Endodermal cell (in vitro differentiated cells): ENCODE data around the gene TBCD. TPM values are rescaled to one million over a fixed set of nuclear protein-coding genes. Genes with fewer than 3 reads are reported as not detected.

Experiments used
- DNase-seq: peaks from one replicate; pipeline ENCODE4 v3.0.0-alpha.2; 2017
- H3K27ac ChIP-seq: 2 replicates; pipeline ENCODE4 v1.5.1; 2013; ENCODE audit warnings: mild to moderate bottlenecking, low read depth, low read length, moderate library complexity
- H3K27me3 ChIP-seq: 2 replicates; pipeline ENCODE4 v1.6.1; 2013; ENCODE audit warnings: mild to moderate bottlenecking, low read length, moderate library complexity; ENCODE audit not compliant: insufficient read depth, control insufficient read depth, poor library complexity, severe bottlenecking
- H3K36me3 ChIP-seq: 2 replicates; pipeline ENCODE4 v1.7.0; 2013; ENCODE audit warnings: mild to moderate bottlenecking, low read length, moderate library complexity; ENCODE audit not compliant: control insufficient read depth, insufficient read depth
- H3K4me1 ChIP-seq: one replicate; pipeline ENCODE4 v1.7.0; 2013; ENCODE audit warnings: low read length; ENCODE audit not compliant: control insufficient read depth, insufficient read depth
- H3K4me3 ChIP-seq: 2 replicates; pipeline ENCODE4 v1.5.1; 2013; ENCODE audit warnings: mild to moderate bottlenecking, low read length, moderate library complexity
- H3K9ac ChIP-seq: 2 replicates; pipeline ENCODE4 v1.6.1; 2013; ENCODE audit warnings: mild to moderate bottlenecking, low read length, moderate library complexity; ENCODE audit not compliant: poor library complexity, severe bottlenecking; ENCODE audit errors: extremely low read depth
- H3K9me3 ChIP-seq: 2 replicates; pipeline ENCODE4 v1.6.1; 2013; ENCODE audit warnings: mild to moderate bottlenecking, low read length, moderate library complexity; ENCODE audit not compliant: control insufficient read depth
- H3K27ac Mint-ChIP-seq: 2 replicates; pipeline ENCODE4 v1.8.0; 2020; ENCODE audit warnings: mixed read lengths
- H3K27me3 Mint-ChIP-seq: 2 replicates; pipeline ENCODE4 v1.8.0; 2021; ENCODE audit warnings: mild to moderate bottlenecking, mixed read lengths; ENCODE audit not compliant: insufficient read depth
- H3K36me3 Mint-ChIP-seq: 2 replicates; pipeline ENCODE4 v1.8.0; 2020; ENCODE audit warnings: low read depth, mixed read lengths
- H3K4me1 Mint-ChIP-seq: 2 replicates; pipeline ENCODE4 v1.8.0; 2020; ENCODE audit warnings: mixed read lengths
- H3K4me3 Mint-ChIP-seq: 2 replicates; pipeline ENCODE4 v1.8.0; 2020; ENCODE audit warnings: mild to moderate bottlenecking, moderate library complexity, mixed read lengths
- H3K9me3 Mint-ChIP-seq: 2 replicates; pipeline ENCODE4 v1.8.0; 2020; ENCODE audit warnings: mild to moderate bottlenecking, mixed read lengths
- CTCF ChIP-seq: fragments of 200-600 bp; sonication (generic); conservative IDR thresholded peaks from 2 replicates; pipeline ENCODE4 v1.5.0; 2021; ENCODE audit warnings: antibody characterized with exemption, mild to moderate bottlenecking
- WGBS, 2 experiments: methylation state at CpG; one replicate each; pipeline versions ENCODE4 v1.1.5 to v1.1.7; 2013; ENCODE audit warnings: missing lambda C conversion rate in 2 of 2, mixed read lengths in 1 of 2; ENCODE audit not compliant: insufficient coverage in 1 of 2, insufficient read length in 1 of 2; 5-methylcytosine and 5-hydroxymethylcytosine counted together
- total RNA-seq, 2 donors: library from RNA; stranded (reverse); fragmentation: NEBNext Ultra II Directional in 1 of 2; extraction: Animal tissue kit (Norgen Biotek cat#: 25700) in 1 of 2; gene quantifications; 2 replicates in 1 of 2; 3 replicates in 1 of 2; pipeline ENCODE4 v1.2.1, GENCODE V29; 2021

TBCD gene
- total RNA-seq, 2 donors from 2014 or later = 107 TPM

GRCh38 chr17:82948957-82949356, 197.1 kb downstream of the TBCD start:
- no peaks in the 10 kb centered on the region for H3K4me1 Mint-ChIP-seq
- H3K9me3 Mint-ChIP-seq = peaks cover 98% of the 10 kb centered on the region
- no peaks in the 10 kb centered on the region for H3K27me3 Mint-ChIP-seq
- no peak overlapping the region for H3K27ac ChIP-seq
- H3K9ac ChIP-seq = no peak overlapping the region
- peaks cover 98% of the 10 kb centered on the region for H3K9me3 ChIP-seq
- H3K4me3 ChIP-seq = no peak overlapping the region
- H3K27ac Mint-ChIP-seq = no peak overlapping the region
- H3K27me3 ChIP-seq = no peaks in the 10 kb centered on the region
- 93 to 100% methylated on average over 2 to 5 of the region's 5 CpGs for WGBS, 2 experiments
- H3K36me3 ChIP-seq = peaks cover 36% of the 10 kb centered on the region
- H3K4me1 ChIP-seq = no peaks in the 10 kb centered on the region
- DNase-seq = no peak
- peaks cover 87% of the 10 kb centered on the region for H3K36me3 Mint-ChIP-seq
- no peak for TF ChIP-seq CTCF
- no peak overlapping the region for H3K4me3 Mint-ChIP-seq

- H3K4me1 ChIP-seq = no peaks in the 10 kb centered on the region
- peak overlapping the region; percentile 35 for H3K4me3 ChIP-seq
- H3K27me3 ChIP-seq = no peaks in the 10 kb centered on the region
- peaks cover 87% of the 10 kb centered on the region for H3K36me3 Mint-ChIP-seq
- no peak overlapping the region for H3K9ac ChIP-seq
- H3K9me3 ChIP-seq = peaks cover 95% of the 10 kb centered on the region
- no peaks in the 10 kb centered on the region for H3K4me1 Mint-ChIP-seq
- WGBS, 2 experiments = 95 to 96% methylated on average over 20 of the region's 20 CpGs
- H3K4me3 Mint-ChIP-seq = no peak overlapping the region
- H3K9me3 Mint-ChIP-seq = peaks cover 98% of the 10 kb centered on the region
- no peak for DNase-seq
- no peak overlapping the region for H3K27ac Mint-ChIP-seq
- H3K27me3 Mint-ChIP-seq = no peaks in the 10 kb centered on the region
- no peak for TF ChIP-seq CTCF
- H3K27ac ChIP-seq = no peak overlapping the region
- H3K36me3 ChIP-seq = peaks cover 32% of the 10 kb centered on the region
Measured at GRCh38 chr17:82949361-82949760, 197.5 kb downstream of the TBCD start.

- TF ChIP-seq CTCF = no peak
- no peak overlapping the region for H3K27ac ChIP-seq
- H3K4me1 Mint-ChIP-seq = no peaks in the 10 kb centered on the region
- no peak overlapping the region for H3K4me3 Mint-ChIP-seq
- peaks cover 26% of the 10 kb centered on the region for H3K36me3 ChIP-seq
- 93 to 94% methylated on average over 8 to 10 of the region's 10 CpGs for WGBS, 2 experiments
- peaks cover 87% of the 10 kb centered on the region for H3K36me3 Mint-ChIP-seq
- peak overlapping the region; percentile 53 for H3K4me3 ChIP-seq
- peaks cover 98% of the 10 kb centered on the region for H3K9me3 Mint-ChIP-seq
- no peak for DNase-seq
- H3K27ac Mint-ChIP-seq = no peak overlapping the region
- H3K9me3 ChIP-seq = peaks cover 92% of the 10 kb centered on the region
- no peaks in the 10 kb centered on the region for H3K27me3 Mint-ChIP-seq
- no peaks in the 10 kb centered on the region for H3K27me3 ChIP-seq
- H3K9ac ChIP-seq = no peak overlapping the region
- H3K4me1 ChIP-seq = no peaks in the 10 kb centered on the region
Measured at GRCh38 chr17:82949984-82950383, 198.1 kb downstream of the TBCD start.
